ENCODE data around the gene PRH2. TPM values are rescaled to one million over a fixed set of nuclear protein-coding genes. Genes with fewer than 3 reads are reported as not detected.

The PRH2 gene
- total and polyA plus RNA-seq, 2 donors (not counting 3 experiments of a cell fraction or from before 2014, with no cell fraction given): not detected

- FAIRE-seq: no peak
- BruUV-seq (replicated peaks): no TSS peak
- CTCF ChIA-PET: no interaction called here
These were observed 53.2 kb downstream of the PRH2 start for GRCh38 chr12:10982244-10982643.

More at GRCh38 chr12:10982244-10982643, 53.2 kb downstream of the PRH2 start:
- DNase-seq (ENCODE audit: low read depth, low spot score): no peak
- TF ChIP-seq MAX (IDR thresholded peaks at IDR 0.05; ENCODE audit: insufficient read depth, insufficient read length): no peak
- TF ChIP-seq EZH2 (IDR thresholded peaks at IDR 0.05; ENCODE audit: borderline replicate concordance, low read depth, low read length, severe bottlenecking): no peak
- TF ChIP-seq POLR2A (IDR thresholded peaks at IDR 0.05; ENCODE audit: low read depth, low read length): no peak
- no peak for TF ChIP-seq FOS (IDR thresholded peaks at IDR 0.05; ENCODE audit: borderline replicate concordance, insufficient read depth, low read length)
- TF ChIP-seq GATA2 (IDR thresholded peaks at IDR 0.05; ENCODE audit: insufficient read depth, insufficient read length, low read depth, low read length): no peak
- no peak for TF ChIP-seq POLR2AphosphoS5 (IDR thresholded peaks at IDR 0.05; ENCODE audit: insufficient read depth, low read depth, low read length)
- no peak for TF ChIP-seq JUN (IDR thresholded peaks at IDR 0.05; ENCODE audit: borderline replicate concordance, insufficient read depth, insufficient read length, low read depth)
- no peak for TF ChIP-seq MYC (IDR thresholded peaks at IDR 0.05; ENCODE audit: low read depth, low read length)
- TF ChIP-seq CTCF (IDR thresholded peaks at IDR 0.05; ENCODE audit: extremely low read depth in 1 of 2, insufficient read depth in 1 of 2, low read depth in 1 of 2, low read length in 2 of 2): no peak
- no peaks in the 10 kb centered on the region for H3K9me3 ChIP-seq (replicated peaks; ENCODE audit: control insufficient read depth, insufficient read depth, low read length)
- H3K9me1 ChIP-seq (replicated peaks; ENCODE audit: control insufficient read depth, extremely low read depth, insufficient read depth, low read length): no peaks in the 10 kb centered on the region
- H3K4me3 ChIP-seq (replicated peaks in 1 of 3; ENCODE audit: insufficient read depth in 1 of 3, low read depth in 1 of 3, low read length in 3 of 3): no peak overlapping the region
- POLR2A ChIA-PET: no interaction called here
- no peaks in the 10 kb centered on the region for H3K4me1 ChIP-seq (ENCODE audit: control insufficient read depth, extremely low read depth, insufficient read depth, low read length)
- no peaks in the 10 kb centered on the region for H3K27me3 ChIP-seq (ENCODE audit: control insufficient read depth in 2 of 2, insufficient read depth in 2 of 2, low read length in 2 of 2)
- no peaks in the 10 kb centered on the region for H3K36me3 ChIP-seq (ENCODE audit: control insufficient read depth in 2 of 2, extremely low read depth in 1 of 2, insufficient read depth in 2 of 2, low read length in 2 of 2)
- H3K9ac ChIP-seq (replicated peaks; ENCODE audit: extremely low read depth, insufficient read depth, low read length): no peak overlapping the region
- H3K27ac ChIP-seq (ENCODE audit: insufficient read depth, low read depth, low read length): no peak overlapping the region
- no peak overlapping the region for H2AFZ ChIP-seq (ENCODE audit: low read depth, low read length)
- no peaks in the 10 kb centered on the region for H4K20me1 ChIP-seq (replicated peaks; ENCODE audit: control insufficient read depth, extremely low read depth, insufficient read depth, low read length)
- H3K4me2 ChIP-seq (ENCODE audit: insufficient read depth, low read length): no peak overlapping the region
- intact Hi-C loops (cut with micrococcal nuclease) (no loop called here), dilution Hi-C loops (cut with MboI; ENCODE audit: extremely low pct_ligation_motif_present, low sequenced_read_pairs) (no loop called here)
- H3K79me2 ChIP-seq (ENCODE audit: control insufficient read depth, insufficient read depth, low read length): no peaks in the 10 kb centered on the region

Other genes with a start within 250 kb of the PRH2 start
- 411 and 441 TPM in 2 replicates for gene YBX3, start 205.9 kb upstream of the PRH2 start, total RNA-seq
- 99.3 and 137 TPM in 2 replicates for gene YBX3, start 205.9 kb upstream of the PRH2 start, polyA plus RNA-seq
- not detected in 2 replicates for gene TAS2R7, start 126.6 kb upstream of the PRH2 start, total RNA-seq
- not detected in 2 replicates for gene TAS2R7, start 126.6 kb upstream of the PRH2 start, polyA plus RNA-seq
- not detected in 2 replicates for gene TAS2R8, start 122.0 kb upstream of the PRH2 start, total RNA-seq
- gene TAS2R8, start 122.0 kb upstream of the PRH2 start, polyA plus RNA-seq: not detected in 2 replicates
- not detected in 2 replicates for gene TAS2R9, start 119.1 kb upstream of the PRH2 start, total RNA-seq
- gene TAS2R9, start 119.1 kb upstream of the PRH2 start, polyA plus RNA-seq: not detected in 2 replicates
- gene TAS2R10, start 102.9 kb upstream of the PRH2 start, total RNA-seq: 0.66 TPM in 1 of 2 replicates, not detected in the other
- 0.11 and 0.22 TPM in 2 replicates for gene TAS2R10, start 102.9 kb upstream of the PRH2 start, polyA plus RNA-seq
- gene PRR4, start 79.8 kb upstream of the PRH2 start, total RNA-seq: 2.4 and 2.8 TPM in 2 replicates
- gene PRR4, start 79.8 kb upstream of the PRH2 start, polyA plus RNA-seq: 2.4 and 2.6 TPM in 2 replicates
- gene PRH1, start 45.0 kb upstream of the PRH2 start, total RNA-seq: 16.2 and 17.0 TPM in 2 replicates
- gene PRH1, start 45.0 kb upstream of the PRH2 start, polyA plus RNA-seq: 2.2 and 2.3 TPM in 2 replicates
- 0.97 and 1.7 TPM in 2 replicates for gene TAS2R13, start 19.7 kb upstream of the PRH2 start, total RNA-seq
- gene TAS2R13, start 19.7 kb upstream of the PRH2 start, polyA plus RNA-seq: 0.04 and 0.08 TPM in 2 replicates
- gene TAS2R14, start 10.0 kb downstream of the PRH2 start, total RNA-seq: 3.0 and 4.2 TPM in 2 replicates
- gene TAS2R14, start 10.0 kb downstream of the PRH2 start, polyA plus RNA-seq: 0.76 and 0.91 TPM in 2 replicates
- 1.5 and 1.6 TPM in 2 replicates for gene TAS2R50, start 57.7 kb downstream of the PRH2 start, total RNA-seq
- 0.12 TPM in 1 of 2 replicates, not detected in the other for gene TAS2R50, start 57.7 kb downstream of the PRH2 start, polyA plus RNA-seq
- gene TAS2R20, start 69.1 kb downstream of the PRH2 start, total RNA-seq: 2.2 and 3.3 TPM in 2 replicates
- 0.30 and 0.48 TPM in 2 replicates for gene TAS2R20, start 69.1 kb downstream of the PRH2 start, polyA plus RNA-seq
- 3.1 and 4.1 TPM in 2 replicates for gene TAS2R19, start 93.4 kb downstream of the PRH2 start, total RNA-seq
- gene TAS2R19, start 93.4 kb downstream of the PRH2 start, polyA plus RNA-seq: 0.12 and 0.29 TPM in 2 replicates
- gene TAS2R31, start 102.2 kb downstream of the PRH2 start, total RNA-seq: 3.2 and 4.3 TPM in 2 replicates
- 0.12 TPM in 1 of 2 replicates, not detected in the other for gene TAS2R31, start 102.2 kb downstream of the PRH2 start, polyA plus RNA-seq
- gene TAS2R46, start 133.1 kb downstream of the PRH2 start, total RNA-seq: 1.4 and 2.4 TPM in 2 replicates
- 0.14 TPM in 1 of 2 replicates, not detected in the other for gene TAS2R46, start 133.1 kb downstream of the PRH2 start, polyA plus RNA-seq
- 0.88 and 1.8 TPM in 2 replicates for gene TAS2R43, start 163.1 kb downstream of the PRH2 start, total RNA-seq
- 0.07 TPM in 1 of 2 replicates, not detected in the other for gene TAS2R43, start 163.1 kb downstream of the PRH2 start, polyA plus RNA-seq
- gene TAS2R30, start 205.4 kb downstream of the PRH2 start, total RNA-seq: 3.7 and 5.2 TPM in 2 replicates
- gene TAS2R30, start 205.4 kb downstream of the PRH2 start, polyA plus RNA-seq: 0.26 and 0.33 TPM in 2 replicates
- gene SMIM10L1, start 242.0 kb downstream of the PRH2 start, total RNA-seq: 10.8 and 10.9 TPM in 2 replicates
- 5.1 and 6.2 TPM in 2 replicates for gene SMIM10L1, start 242.0 kb downstream of the PRH2 start, polyA plus RNA-seq

Data from endothelial cell of umbilical vein (primary cell).